ENCODE measurements around the gene FBXW4.

DNA sequence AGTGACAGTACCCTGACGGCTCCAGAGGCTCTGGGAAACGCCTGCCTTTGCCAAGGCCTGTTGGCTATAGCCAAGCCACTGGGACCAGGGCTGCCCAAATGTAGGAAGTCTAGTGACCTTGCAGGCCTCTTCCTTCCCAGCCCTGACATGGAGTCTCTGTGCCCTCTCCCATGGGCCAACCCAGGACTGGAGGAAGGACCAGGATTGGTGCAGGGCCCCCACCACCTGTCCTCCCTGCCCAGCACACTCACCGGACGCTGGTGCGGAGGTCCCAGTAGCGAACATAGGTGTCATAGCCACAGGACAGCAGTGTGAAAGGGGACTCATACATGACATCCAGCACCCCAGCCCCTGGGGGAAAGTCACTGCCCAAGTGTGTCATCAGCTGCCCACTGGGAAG is 82.9 kb downstream of the FBXW4 start:
- TF ChIP-seq EZH2phosphoT487 (IDR thresholded peaks at IDR 0.05; ENCODE audit: low read depth, severe bottlenecking, unreplicated experiment): no peak
- TF ChIP-seq, protein P1, sequence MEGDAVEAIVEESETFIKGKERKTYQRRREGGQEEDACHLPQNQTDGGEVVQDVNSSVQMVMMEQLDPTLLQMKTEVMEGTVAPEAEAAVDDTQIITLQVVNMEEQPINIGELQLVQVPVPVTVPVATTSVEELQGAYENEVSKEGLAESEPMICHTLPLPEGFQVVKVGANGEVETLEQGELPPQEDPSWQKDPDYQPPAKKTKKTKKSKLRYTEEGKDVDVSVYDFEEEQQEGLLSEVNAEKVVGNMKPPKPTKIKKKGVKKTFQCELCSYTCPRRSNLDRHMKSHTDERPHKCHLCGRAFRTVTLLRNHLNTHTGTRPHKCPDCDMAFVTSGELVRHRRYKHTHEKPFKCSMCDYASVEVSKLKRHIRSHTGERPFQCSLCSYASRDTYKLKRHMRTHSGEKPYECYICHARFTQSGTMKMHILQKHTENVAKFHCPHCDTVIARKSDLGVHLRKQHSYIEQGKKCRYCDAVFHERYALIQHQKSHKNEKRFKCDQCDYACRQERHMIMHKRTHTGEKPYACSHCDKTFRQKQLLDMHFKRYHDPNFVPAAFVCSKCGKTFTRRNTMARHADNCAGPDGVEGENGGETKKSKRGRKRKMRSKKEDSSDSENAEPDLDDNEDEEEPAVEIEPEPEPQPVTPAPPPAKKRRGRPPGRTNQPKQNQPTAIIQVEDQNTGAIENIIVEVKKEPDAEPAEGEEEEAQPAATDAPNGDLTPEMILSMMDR (IDR thresholded peaks at IDR 0.05; ENCODE audit: poor library complexity): no peak
- no peak for TF ChIP-seq EZH2 (IDR thresholded peaks at IDR 0.05; ENCODE audit: borderline replicate concordance)

All from hepatocyte (in vitro differentiated cells).